Fibroblast of lung (primary cell): ENCODE results near the gene MEOX2.

Source experiments
- EZH2 ChIP-seq: IDR thresholded peaks from 2 replicates; pipeline ENCODE4 v1.5.1; 2012; ENCODE audit warnings: low read length, control low read depth, mild to moderate bottlenecking; ENCODE audit errors: missing control alignments
- TF ChIP-seq, protein P1 (sequence below), 2 donors: IDR thresholded peaks in 1 of 2; conservative IDR thresholded peaks in 1 of 2; 1 replicate in 1 of 2; 2 replicates in 1 of 2; pipeline ENCODE4 v1.5.1; 2011 to 2012; ENCODE audit warnings: low read length in 2 of 2, control low read depth in 1 of 2, inconsistent platforms in 1 of 2, low read depth in 1 of 2, mild to moderate bottlenecking in 1 of 2

DNA sequence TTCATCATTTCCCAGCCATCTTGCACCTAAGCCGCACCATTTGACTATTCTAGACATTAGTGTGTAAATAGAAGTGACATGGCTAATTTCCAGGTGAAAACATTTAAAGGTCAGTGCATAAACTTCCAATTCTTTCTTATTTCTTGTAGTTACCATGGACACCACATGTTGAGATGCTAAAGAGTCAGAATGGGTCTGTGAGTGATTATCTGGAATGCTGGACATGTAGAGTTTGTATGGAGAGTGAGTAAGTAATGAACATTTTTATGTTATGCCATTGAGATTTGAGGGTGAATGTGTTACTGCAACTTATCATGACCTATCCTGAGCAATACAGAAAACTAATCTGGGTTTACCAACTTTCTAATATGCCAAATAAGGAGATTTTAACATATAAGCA, 60.4 kb downstream of the MEOX2 start:
- TF ChIP-seq, protein P1, sequence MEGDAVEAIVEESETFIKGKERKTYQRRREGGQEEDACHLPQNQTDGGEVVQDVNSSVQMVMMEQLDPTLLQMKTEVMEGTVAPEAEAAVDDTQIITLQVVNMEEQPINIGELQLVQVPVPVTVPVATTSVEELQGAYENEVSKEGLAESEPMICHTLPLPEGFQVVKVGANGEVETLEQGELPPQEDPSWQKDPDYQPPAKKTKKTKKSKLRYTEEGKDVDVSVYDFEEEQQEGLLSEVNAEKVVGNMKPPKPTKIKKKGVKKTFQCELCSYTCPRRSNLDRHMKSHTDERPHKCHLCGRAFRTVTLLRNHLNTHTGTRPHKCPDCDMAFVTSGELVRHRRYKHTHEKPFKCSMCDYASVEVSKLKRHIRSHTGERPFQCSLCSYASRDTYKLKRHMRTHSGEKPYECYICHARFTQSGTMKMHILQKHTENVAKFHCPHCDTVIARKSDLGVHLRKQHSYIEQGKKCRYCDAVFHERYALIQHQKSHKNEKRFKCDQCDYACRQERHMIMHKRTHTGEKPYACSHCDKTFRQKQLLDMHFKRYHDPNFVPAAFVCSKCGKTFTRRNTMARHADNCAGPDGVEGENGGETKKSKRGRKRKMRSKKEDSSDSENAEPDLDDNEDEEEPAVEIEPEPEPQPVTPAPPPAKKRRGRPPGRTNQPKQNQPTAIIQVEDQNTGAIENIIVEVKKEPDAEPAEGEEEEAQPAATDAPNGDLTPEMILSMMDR (conservative IDR thresholded peaks at IDR 0.05 in 1 of 2, IDR thresholded peaks at IDR 0.05 in 1 of 2; ENCODE audit: low read depth in 1 of 2, low read length in 2 of 2) = no peak
- no peak for TF ChIP-seq EZH2
